ENCODE data around the gene C19orf25. TPM values are rescaled to one million over a fixed set of nuclear protein-coding genes. Genes with fewer than 3 reads are reported as not detected.

C19orf25 gene
- total and polyA plus RNA-seq, 2 of the 13 experiments (the other 11 are each of a cell fraction or from before 2014, with no cell fraction given), result 14.2 to 32.4 TPM

DNA sequence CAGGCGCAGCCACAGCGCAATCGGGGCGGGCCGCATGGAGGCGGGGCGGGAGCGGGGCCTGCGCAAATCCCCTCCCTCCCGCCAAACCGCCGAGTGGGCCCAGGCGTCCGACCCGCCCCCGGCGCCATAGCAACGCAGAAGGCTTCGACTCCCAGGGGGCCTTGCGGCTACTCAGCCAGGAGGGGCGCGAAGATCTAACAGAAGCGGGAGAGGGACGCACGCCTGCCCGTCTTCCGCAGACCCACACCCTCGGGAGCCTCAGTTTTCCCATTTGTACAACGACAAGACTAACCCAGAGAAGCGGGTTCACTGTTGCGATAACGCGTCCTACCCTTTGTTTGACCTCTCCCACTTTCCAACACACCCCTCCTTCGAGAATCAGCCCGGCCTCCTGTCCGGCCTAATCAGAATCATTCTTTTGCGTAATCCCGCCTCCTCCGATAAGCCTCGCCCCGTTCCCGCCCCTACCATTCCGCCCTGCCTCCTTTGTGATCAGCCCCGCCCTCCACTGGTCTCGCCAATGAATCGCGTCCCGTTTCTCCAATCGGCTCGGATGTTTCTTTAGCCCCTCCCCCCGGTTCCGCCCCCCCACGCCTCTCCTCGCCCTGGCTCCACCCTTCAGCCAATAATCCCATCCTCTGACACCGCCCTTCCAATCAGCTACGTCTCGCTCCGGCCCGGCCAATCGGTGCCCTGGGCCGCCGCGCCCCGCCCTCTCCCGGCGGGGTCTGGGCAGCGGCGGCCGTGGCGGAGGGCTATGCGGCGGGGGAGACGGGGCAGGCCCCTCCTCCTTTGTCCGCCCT is 11.5 kb upstream of the C19orf25 start, which contains the start of gene PCSK4 (continued):
- TF ChIP-seq FLYWCH1 (CRISPR knock-in tag; IDR thresholded peaks at IDR 0.05) (no peak), FOXK2 (IDR thresholded peaks at IDR 0.05) (peak; percentile 55; the same call in 1 of the 2 replicates), ZFAT (CRISPR knock-in tag; conservative IDR thresholded peaks at IDR 0.05) (no peak), WIZ (CRISPR knock-in tag; IDR thresholded peaks at IDR 0.05) (peak; percentile 23; the same call in 1 of the 2 replicates), ZMYM4 (CRISPR knock-in tag; IDR thresholded peaks at IDR 0.05) (peak; percentile 70), XBP1 (CRISPR knock-in tag; IDR thresholded peaks at IDR 0.05) (no peak), ZNF263 (CRISPR knock-in tag; IDR thresholded peaks at IDR 0.05) (peak; percentile 26; the same call in 1 of the 2 replicates), SP2 (CRISPR knock-in tag; IDR thresholded peaks at IDR 0.05) (peak; percentile 81), ZNF276 (CRISPR knock-in tag; IDR thresholded peaks at IDR 0.05; ENCODE audit: low read depth) (no peak), RELA (CRISPR knock-in tag; IDR thresholded peaks at IDR 0.05) (no peak), NR0B2 (CRISPR knock-in tag; IDR thresholded peaks at IDR 0.05) (0 out of 2 replicates have a peak, but pooled peaks have one; percentile 36), NCOA1 (CRISPR knock-in tag; IDR thresholded peaks at IDR 0.05) (no peak), ELF1 (CRISPR knock-in tag; IDR thresholded peaks at IDR 0.05) (no peak), MEIS2 (CRISPR knock-in tag; IDR thresholded peaks at IDR 0.05) (no peak), ZFX (CRISPR knock-in tag; IDR thresholded peaks at IDR 0.05; ENCODE audit: low read depth) (peak; percentile 32), ZNF775 (CRISPR knock-in tag; IDR thresholded peaks at IDR 0.05; ENCODE audit: borderline replicate concordance) (no peak), MEIS1 (CRISPR knock-in tag; IDR thresholded peaks at IDR 0.05; ENCODE audit: borderline replicate concordance) (0 out of 2 replicates have a peak, but pooled peaks have one; percentile 35), ZNF614 (CRISPR knock-in tag; IDR thresholded peaks at IDR 0.05; ENCODE audit: borderline replicate concordance) (no peak; the same call in 1 of the 2 replicates), ZBTB1 (CRISPR knock-in tag; IDR thresholded peaks at IDR 0.05; ENCODE audit: borderline replicate concordance) (no peak), ZNF792 (CRISPR knock-in tag; IDR thresholded peaks at IDR 0.05) (no peak), CREM (IDR thresholded peaks at IDR 0.05) (peak; percentile 16; the same call in 1 of the 2 replicates), CREM (CRISPR knock-in tag; IDR thresholded peaks at IDR 0.05) (no peak), PHF8 (CRISPR knock-in tag; IDR thresholded peaks at IDR 0.05) (peak; percentile 14; the same call in 1 of the 2 replicates), AKAP8 (CRISPR knock-in tag; IDR thresholded peaks at IDR 0.05) (peak; percentile 43; the same call in 1 of the 2 replicates), PRPF4 (IDR thresholded peaks at IDR 0.05; ENCODE audit: low read depth, low read length, poor library complexity, severe bottlenecking) (no peak), KLF12 (CRISPR knock-in tag; IDR thresholded peaks at IDR 0.05; ENCODE audit: borderline replicate concordance) (no peak), KAT8 (CRISPR knock-in tag; IDR thresholded peaks at IDR 0.05) (peak; percentile 33; the same call in 1 of the 2 replicates), GABPB1 (CRISPR knock-in tag; IDR thresholded peaks at IDR 0.05) (0 out of 2 replicates have a peak, but pooled peaks have one; percentile 63)
- TF ChIP-seq, protein P1, sequence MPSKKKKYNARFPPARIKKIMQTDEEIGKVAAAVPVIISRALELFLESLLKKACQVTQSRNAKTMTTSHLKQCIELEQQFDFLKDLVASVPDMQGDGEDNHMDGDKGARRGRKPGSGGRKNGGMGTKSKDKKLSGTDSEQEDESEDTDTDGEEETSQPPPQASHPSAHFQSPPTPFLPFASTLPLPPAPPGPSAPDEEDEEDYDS (CRISPR knock-in tag; IDR thresholded peaks at IDR 0.05), result peak; percentile 36; the same call in 1 of the 2 replicates
